Peyer's patch (tissue), 4 donors: ENCODE data around the gene RAB11FIP4. TPM values are rescaled to one million over a fixed set of nuclear protein-coding genes. Genes with fewer than 3 reads are reported as not detected.

Source experiments
- DNase-seq, 3 donors: peaks; one replicate each; pipeline ENCODE4 v3.0.0-alpha.2; 2017 to 2019
- H3K27ac ChIP-seq, 4 donors: fragments of 200-600 bp; sonication (generic); one replicate each; pipeline ENCODE4 v1.5.1; 2016 to 2019
- H3K27me3 ChIP-seq, 2 donors: fragments of 200-600 bp; sonication (generic); one replicate each; pipeline ENCODE4 v1.5.1; 2019
- H3K36me3 ChIP-seq, 3 donors: fragments of 200-600 bp; sonication (generic); one replicate each; pipeline ENCODE4 v1.5.1; 2016 to 2019
- H3K4me1 ChIP-seq, 4 donors: fragments of 200-600 bp; sonication (generic); one replicate each; pipeline ENCODE4 v1.5.1; 2016 to 2019
- H3K4me3 ChIP-seq, 4 donors: fragments of 200-600 bp; sonication (generic); 1 replicate in 3 of 4; 2 replicates in 1 of 4; pipeline ENCODE4 v1.5.1; 2016 to 2019; ENCODE audit warnings: mild to moderate bottlenecking in 1 of 4
- H3K9me3 ChIP-seq, 4 donors: fragments of 200-600 bp; sonication (generic); one replicate each; pipeline ENCODE4 v1.5.1; 2016 to 2019; ENCODE audit warnings: mild to moderate bottlenecking in 1 of 4
- POLR2A ChIP-seq, 2 donors: fragments of 450-650 bp; IDR thresholded peaks; one replicate each; pipeline ENCODE4 v1.5.1; 2017; ENCODE audit warnings: antibody characterized with exemption in 2 of 2, mild to moderate bottlenecking in 2 of 2, moderate library complexity in 2 of 2
- total RNA-seq, 4 donors: library from RNA; depleted of rRNA; stranded (reverse); fragments of >200 nt; gene quantifications; one replicate each; pipeline ENCODE4 v1.1.0, GENCODE V29; 2016
- TF ChIP-seq, protein P1 (sequence below), 6 experiments: fragments of 450-650 bp in 4 of 6; fragments of 200-600 bp in 2 of 6; sonication (generic) in 1 of 6; IDR thresholded peaks; one replicate each; pipeline ENCODE4 v1.5.1; 2017 to 2019; ENCODE audit warnings: antibody characterized with exemption in 6 of 6, mild to moderate bottlenecking in 3 of 6, moderate library complexity in 1 of 6

The RAB11FIP4 gene
- total RNA-seq, 4 donors from 2014 or later, result 52.8 to 69.3 (median 64.9) TPM

DNA sequence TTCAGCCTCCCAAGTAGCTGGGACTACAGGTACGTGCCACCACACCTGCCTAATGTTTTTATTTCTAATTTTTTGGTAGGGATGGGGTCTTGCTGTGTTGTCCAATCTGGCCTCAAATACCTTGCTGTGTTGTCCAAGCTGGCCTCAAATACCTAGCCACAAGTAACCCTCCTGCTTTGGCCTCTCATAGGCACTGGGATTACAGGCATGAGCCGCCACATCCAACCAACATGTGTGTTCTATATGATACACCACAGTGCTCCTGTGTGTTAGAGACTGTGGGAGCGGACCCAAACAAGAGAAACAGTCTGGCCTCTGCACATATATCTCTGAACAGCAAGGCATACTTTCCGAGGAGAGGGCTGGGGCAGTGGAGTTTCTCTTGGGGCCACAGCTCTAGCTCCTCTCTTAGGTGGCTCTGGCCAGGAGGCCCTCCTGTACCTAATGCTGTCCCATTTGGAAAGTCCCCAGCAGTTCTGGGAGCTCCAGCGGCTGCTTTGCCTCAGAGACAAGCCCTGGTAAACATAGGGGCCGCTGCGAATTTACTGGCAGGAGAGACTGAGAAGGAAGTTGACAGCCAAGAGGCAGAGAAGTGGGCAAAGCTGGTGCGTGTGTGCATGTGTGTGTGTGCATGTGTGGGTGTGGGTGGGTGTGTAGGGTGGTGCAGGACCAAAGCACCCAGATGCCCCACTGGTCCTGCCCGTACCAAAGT lies 95.0 kb downstream of the RAB11FIP4 start:
- H3K4me1 ChIP-seq, result peaks cover 3 to 26% (median 12%) of the 10 kb centered on the region in 4 donors
- no peaks in the 10 kb centered on the region for H3K9me3 ChIP-seq
- no peak overlapping the region for H3K4me3 ChIP-seq
- peak overlapping the region in 1 of 4 donors; percentile 77 for H3K27ac ChIP-seq
- no peaks in the 10 kb centered on the region for H3K36me3 ChIP-seq
- no peaks in the 10 kb centered on the region for H3K27me3 ChIP-seq
- TF ChIP-seq, protein P1, sequence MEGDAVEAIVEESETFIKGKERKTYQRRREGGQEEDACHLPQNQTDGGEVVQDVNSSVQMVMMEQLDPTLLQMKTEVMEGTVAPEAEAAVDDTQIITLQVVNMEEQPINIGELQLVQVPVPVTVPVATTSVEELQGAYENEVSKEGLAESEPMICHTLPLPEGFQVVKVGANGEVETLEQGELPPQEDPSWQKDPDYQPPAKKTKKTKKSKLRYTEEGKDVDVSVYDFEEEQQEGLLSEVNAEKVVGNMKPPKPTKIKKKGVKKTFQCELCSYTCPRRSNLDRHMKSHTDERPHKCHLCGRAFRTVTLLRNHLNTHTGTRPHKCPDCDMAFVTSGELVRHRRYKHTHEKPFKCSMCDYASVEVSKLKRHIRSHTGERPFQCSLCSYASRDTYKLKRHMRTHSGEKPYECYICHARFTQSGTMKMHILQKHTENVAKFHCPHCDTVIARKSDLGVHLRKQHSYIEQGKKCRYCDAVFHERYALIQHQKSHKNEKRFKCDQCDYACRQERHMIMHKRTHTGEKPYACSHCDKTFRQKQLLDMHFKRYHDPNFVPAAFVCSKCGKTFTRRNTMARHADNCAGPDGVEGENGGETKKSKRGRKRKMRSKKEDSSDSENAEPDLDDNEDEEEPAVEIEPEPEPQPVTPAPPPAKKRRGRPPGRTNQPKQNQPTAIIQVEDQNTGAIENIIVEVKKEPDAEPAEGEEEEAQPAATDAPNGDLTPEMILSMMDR (IDR thresholded peaks at IDR 0.05), result no peak
- TF ChIP-seq POLR2A (IDR thresholded peaks at IDR 0.05), result no peak
- no peak for DNase-seq

DNA sequence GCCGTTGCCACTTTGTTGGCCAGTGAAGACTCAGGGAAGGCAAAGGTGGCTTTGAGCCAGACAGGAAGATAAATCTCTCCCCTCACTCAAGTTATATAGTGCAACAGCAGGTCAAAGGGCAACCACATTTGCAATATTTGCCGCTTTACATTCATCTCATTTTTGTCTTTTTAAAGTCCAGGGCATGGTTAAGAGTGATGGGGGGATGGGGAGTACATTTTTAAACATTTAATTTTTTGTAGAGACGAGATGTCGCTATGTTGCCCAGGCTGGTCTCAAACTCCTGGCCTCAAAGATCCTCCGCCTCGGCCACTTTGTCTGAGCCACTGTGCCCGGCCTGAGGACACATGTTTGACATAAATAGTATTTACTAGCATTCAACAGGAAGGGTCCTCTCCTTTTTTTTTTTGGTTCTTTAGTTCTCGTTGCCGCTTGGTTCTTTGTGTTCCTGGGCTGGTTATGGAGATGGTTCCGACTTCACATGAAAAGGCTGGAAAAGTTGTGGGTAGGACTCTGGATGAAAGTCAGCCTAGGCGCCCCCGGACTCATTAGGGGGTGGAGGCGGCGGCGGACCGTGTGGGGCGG lies 95.7 kb downstream of the RAB11FIP4 start:
- DNase-seq, result no peak
- H3K4me1 ChIP-seq, result peaks cover 3 to 32% (median 19%) of the 10 kb centered on the region in 4 donors
- no peaks in the 10 kb centered on the region for H3K27me3 ChIP-seq
- no peaks in the 10 kb centered on the region for H3K36me3 ChIP-seq
- no peaks in the 10 kb centered on the region for H3K9me3 ChIP-seq
- TF ChIP-seq POLR2A (IDR thresholded peaks at IDR 0.05), result no peak
- TF ChIP-seq, protein P1 (IDR thresholded peaks at IDR 0.05), result no peak
- H3K4me3 ChIP-seq, result peak overlapping the region; percentile 70 to 97 (median 82)
- peak overlapping the region; percentile 56 to 90 (median 82) for H3K27ac ChIP-seq

DNA sequence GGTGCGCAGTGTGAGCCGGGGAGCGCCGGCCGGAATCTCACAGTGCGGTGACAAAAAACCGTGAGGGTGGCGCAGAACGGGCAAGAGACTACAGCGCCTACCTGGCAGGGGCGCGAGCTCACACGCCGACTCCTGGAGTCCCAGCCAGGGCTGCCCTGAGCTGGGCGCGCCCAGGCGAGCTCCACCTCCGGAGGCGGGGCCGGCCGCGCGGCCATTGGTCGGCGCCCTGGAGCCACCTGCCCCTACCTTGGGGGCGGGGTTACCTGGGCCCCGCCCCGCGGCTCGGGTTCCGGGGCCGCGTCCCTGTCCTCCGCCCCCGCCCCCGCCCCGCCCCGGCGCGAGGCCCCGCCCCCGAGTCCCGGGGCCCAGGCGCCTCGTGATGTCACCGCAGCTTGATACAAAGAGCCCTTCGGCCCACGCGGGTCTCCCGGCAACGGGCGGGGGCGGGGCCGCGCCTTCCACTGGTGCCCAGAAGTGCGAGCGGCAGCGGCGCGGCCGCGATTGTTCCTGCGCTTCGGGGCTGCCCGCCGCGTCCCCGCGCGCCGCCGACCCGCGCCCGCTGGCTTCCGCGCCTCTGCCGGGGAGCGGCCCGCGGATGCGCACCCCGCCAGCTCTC lies 96.3 kb downstream of the RAB11FIP4 start:
- Histone ChIP-seq H3K27me3 (no peaks in the 10 kb centered on the region), H3K36me3 (no peaks in the 10 kb centered on the region), H3K4me3 (peak overlapping the region; percentile 70 to 97 (median 82)), H3K27ac (peak overlapping the region; percentile 87 to 97 (median 92)), H3K4me1 (peaks cover 3 to 38% (median 24%) of the 10 kb centered on the region in 4 donors), H3K9me3 (no peaks in the 10 kb centered on the region)
- TF ChIP-seq, protein P1 (IDR thresholded peaks at IDR 0.05), result peak in 2 of 6 experiments; percentile 22 to 27
- TF ChIP-seq POLR2A (IDR thresholded peaks at IDR 0.05), result peak; percentile 62 to 92
- peak; percentile 96 to 98 (median 98) for DNase-seq

DNA sequence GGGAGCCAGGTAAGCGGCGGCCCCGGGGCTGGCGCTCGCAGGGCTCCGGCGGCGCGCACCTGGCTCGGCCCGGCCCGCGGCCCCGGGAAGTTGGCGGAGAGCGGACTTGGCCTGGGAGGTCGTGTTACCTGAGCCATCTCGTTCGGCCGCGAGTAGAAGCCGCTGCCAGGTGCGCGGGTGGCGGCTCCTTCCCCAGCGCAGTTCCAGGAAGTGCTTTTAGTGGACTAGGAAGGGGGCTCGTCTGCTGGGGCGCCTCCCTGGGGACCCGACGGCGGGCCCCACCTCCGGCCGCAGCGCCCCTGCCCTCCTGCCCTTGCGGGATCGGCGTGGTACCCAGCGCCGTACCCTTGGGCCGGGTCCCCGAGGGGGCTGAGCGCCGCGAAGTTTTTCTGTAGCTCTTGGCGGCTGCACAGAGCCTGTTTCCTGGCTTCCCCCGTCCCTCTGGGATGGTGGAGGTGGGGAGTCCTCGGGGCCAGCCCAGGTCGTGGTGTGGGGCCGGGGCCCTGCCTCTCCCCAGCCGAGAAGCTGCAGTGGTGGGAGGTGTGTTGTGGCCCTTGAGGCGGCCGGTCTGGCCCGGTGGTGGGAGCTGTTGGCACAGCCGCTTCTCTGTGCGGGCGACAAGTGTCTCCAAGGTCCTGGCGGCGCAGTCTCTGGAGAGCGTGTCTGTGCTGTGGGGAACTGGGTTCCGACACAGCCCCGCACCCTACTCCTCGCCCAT lies 96.9 kb downstream of the RAB11FIP4 start:
- Histone ChIP-seq H3K27me3 (no peaks in the 10 kb centered on the region), H3K9me3 (no peaks in the 10 kb centered on the region), H3K27ac (peak overlapping the region; percentile 87 to 97 (median 92)), H3K4me1 (peaks cover 4 to 44% (median 28%) of the 10 kb centered on the region in 4 donors), H3K36me3 (no peaks in the 10 kb centered on the region), H3K4me3 (peak overlapping the region; percentile 70 to 97 (median 82))
- DNase-seq, result peak; percentile 50 to 72 (median 70)
- TF ChIP-seq POLR2A (IDR thresholded peaks at IDR 0.05), result no peak
- TF ChIP-seq, protein P1 (IDR thresholded peaks at IDR 0.05), result no peak

DNA sequence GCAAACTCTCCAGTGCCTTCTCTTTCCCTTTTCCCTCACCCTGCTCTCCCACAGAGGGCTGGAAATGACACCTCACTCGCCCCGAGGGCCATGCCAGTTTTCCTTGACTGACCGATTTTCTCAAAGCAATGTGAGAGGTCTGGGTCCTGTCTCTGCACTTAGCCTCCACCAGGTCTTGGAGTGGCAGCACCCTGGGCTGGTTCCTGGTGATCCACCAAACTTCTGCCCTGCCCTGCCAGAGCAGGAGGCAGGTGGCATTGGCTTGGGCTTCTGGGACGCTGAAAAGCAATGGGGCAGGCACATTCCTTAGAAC lies 97.5 kb downstream of the RAB11FIP4 start:
- Histone ChIP-seq H3K4me1 (peaks cover 9 to 49% (median 32%) of the 10 kb centered on the region in 4 donors), H3K4me3 (peak overlapping the region; percentile 70 to 97 (median 82)), H3K9me3 (no peaks in the 10 kb centered on the region), H3K27ac (peak overlapping the region; percentile 87 to 97 (median 92)), H3K36me3 (no peaks in the 10 kb centered on the region), H3K27me3 (no peaks in the 10 kb centered on the region)
- TF ChIP-seq, protein P1 (IDR thresholded peaks at IDR 0.05), result peak in 2 of 6 experiments; percentile 22 to 24
- no peak for TF ChIP-seq POLR2A (IDR thresholded peaks at IDR 0.05)
- DNase-seq, result peak in 1 of 3 donors; percentile 65
